AG04449 (cell line): ENCODE measurements around the gene CFAP157.

Experiments used
- CTCF ChIA-PET: fragments of 350-600 bp; formaldehyde crosslinking; extraction: SDS; loops from one replicate; lab custom pipeline; 2021; ENCODE audit warnings: antibody characterized with exemption; lab: Yijun Ruan, JAX
- POLR2A ChIA-PET: fragments of 400-600, 350-600 bp; formaldehyde crosslinking; extraction: SDS; loops from one replicate; lab custom pipeline; 2020; ENCODE audit warnings: antibody characterized with exemption, inconsistent platforms; lab: Yijun Ruan, JAX
- DNase-seq: peaks from one replicate; pipeline ENCODE4 v3.0.0-alpha.2; 2010; ENCODE audit warnings: low read depth, low spot score
- H3K4me3 ChIP-seq: 2 replicates; pipeline ENCODE4 v1.5.1; 2011; ENCODE audit warnings: low read depth, mild to moderate bottlenecking, control low read depth, low read length
- CTCF ChIP-seq: IDR thresholded peaks from one replicate; pipeline ENCODE4 v1.5.1; 2011; ENCODE audit warnings: mild to moderate bottlenecking, moderate library complexity, low read length, control low read depth, inconsistent platforms; ENCODE audit not compliant: insufficient read depth; ENCODE audit errors: missing control alignments

The CFAP157 gene

DNA sequence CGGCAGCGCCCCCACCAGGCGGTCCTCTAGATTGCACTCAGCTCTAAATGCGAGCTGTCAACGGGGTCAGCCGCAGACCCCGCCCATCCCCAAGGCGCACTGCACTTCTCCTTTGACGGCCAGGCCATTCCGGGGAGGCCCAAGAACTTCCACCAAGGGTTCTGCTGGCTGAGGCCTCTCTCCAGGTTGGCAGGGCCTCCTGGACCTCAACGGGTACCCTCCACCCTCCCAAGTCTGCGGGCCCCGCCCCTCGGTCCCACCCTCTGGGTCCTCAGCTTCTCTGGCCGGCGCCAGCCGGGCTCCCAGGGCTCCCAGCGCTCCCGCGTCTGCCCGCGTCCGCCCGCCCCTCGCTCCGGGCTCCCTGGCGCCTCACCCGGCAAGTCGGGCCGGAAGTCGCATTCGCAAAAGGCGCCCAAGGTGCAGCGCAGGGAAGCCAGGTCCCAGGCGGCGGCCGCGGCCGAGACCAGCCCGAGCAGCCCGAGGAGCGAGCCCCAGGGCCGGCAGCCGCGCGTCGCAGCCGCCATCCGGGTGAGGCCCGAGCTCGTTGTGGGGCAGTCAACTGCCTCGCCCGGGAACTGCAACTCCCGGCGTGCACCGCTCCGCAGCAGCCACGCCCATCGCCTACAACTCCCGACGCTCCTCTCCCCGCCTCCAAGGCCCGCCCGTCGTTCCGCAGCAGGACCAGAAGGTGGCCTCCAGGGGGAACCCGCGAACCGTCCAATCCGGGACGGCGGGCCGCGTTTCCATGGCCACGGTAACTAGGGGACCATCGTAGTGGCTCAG lies 28.1 kb downstream of the CFAP157 start, which contains the start of gene TOR2A:
Gene TOR2A (minus strand): TSS at position 548 of the 783 bp plus-strand sequence. CDS start 24 bp downstream, at position 524.
- ChIA-PET POLR2A (interaction anchor here (0.7 to 1.6 kb wide), 8 partner anchors 12 to 149 kb away, joined by 3 to 6 read pairs (median 4); partner anchors contain the start of genes PTRH1 and TTC16), CTCF (interaction anchor here (0.6 to 9.5 kb wide), 88 partner anchors 9 to 521 kb away, joined by 3 to 156 read pairs (median 4); partner anchors contain the start of genes CDK9, CFAP157, ENG and FPGS)
- no peak for DNase-seq
- peak; percentile 98 for TF ChIP-seq CTCF
- peak within 1 kb of the TSS; percentile 75 for H3K4me3 ChIP-seq

GRCh38 chr9:127735530-127736185 lies 28.9 kb downstream of the CFAP157 start:
- DNase-seq = no peak
- TF ChIP-seq CTCF = no peak
- ChIA-PET CTCF (interaction anchor here (0.9 to 9.5 kb wide), 48 partner anchors 9 to 505 kb away, joined by 3 to 156 read pairs (median 6); partner anchors contain the start of genes CDK9, CFAP157, ENG and PTRH1), POLR2A (interaction anchor here (1.3 to 1.6 kb wide), 4 partner anchors 20 to 138 kb away, joined by 4 to 6 read pairs (median 5); partner anchors contain the start of genes PTRH1 and TTC16)
- no peak overlapping the region for H3K4me3 ChIP-seq

GRCh38 chr9:127738666-127739065 lies 31.9 kb downstream of the CFAP157 start:
- CTCF ChIA-PET = interaction anchor here (1.1 to 9.5 kb wide), 4 partner anchors 46 to 182 kb away, joined by 3 to 115 read pairs (median 6); no protein-coding TSS in a partner anchor
- POLR2A ChIA-PET = no interaction called here
- DNase-seq = no peak
- H3K4me3 ChIP-seq = no peak overlapping the region
- TF ChIP-seq CTCF = no peak

DNA sequence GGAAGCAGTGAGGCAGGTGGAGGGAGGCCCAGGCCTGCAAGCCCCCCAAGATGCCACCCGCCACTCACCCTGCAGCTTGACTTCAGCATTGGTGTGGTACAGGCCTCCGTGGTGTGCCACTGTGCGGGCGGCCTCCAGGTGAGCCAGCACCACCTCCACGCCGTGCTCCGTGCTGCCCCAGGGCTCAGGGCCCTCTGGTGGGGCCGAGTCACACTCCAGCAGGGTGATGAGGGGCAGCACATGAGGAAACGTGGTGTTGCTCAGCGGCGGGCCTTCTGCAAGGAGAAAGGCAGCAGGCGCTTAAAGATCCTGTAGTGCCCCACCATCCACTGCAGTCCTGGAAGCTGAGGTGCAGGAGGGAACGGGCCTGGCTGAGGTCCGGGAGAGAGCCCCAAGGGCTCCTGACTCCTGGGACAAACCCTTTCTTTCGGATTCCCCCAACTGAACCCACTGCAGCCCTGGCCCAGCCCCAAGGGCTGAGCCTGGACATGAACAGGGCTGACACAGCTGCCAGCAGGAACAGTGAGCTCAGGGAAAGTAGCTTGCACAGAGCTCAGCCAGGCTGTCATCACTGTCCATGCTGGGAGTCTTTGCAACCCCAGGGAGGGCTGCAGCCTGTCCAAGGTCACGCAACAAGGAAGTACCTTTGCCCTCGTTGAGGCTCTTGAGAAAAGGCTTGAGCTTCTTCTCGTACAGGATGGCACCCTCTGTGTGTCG lies 33.0 kb downstream of the CFAP157 start:
- CTCF ChIA-PET = interaction anchor here (0.9 to 9.5 kb wide), 10 partner anchors 26 to 181 kb away, joined by 3 to 115 read pairs (median 4); no protein-coding TSS in a partner anchor
- DNase-seq = no peak
- POLR2A ChIA-PET = interaction anchor here (0.7 kb wide), 1 partner anchor 24 kb away, joined by 3 read pairs; the partner anchor contains the start of genes PTRH1 and TTC16
- TF ChIP-seq CTCF = no peak
- no peak overlapping the region for H3K4me3 ChIP-seq

DNA sequence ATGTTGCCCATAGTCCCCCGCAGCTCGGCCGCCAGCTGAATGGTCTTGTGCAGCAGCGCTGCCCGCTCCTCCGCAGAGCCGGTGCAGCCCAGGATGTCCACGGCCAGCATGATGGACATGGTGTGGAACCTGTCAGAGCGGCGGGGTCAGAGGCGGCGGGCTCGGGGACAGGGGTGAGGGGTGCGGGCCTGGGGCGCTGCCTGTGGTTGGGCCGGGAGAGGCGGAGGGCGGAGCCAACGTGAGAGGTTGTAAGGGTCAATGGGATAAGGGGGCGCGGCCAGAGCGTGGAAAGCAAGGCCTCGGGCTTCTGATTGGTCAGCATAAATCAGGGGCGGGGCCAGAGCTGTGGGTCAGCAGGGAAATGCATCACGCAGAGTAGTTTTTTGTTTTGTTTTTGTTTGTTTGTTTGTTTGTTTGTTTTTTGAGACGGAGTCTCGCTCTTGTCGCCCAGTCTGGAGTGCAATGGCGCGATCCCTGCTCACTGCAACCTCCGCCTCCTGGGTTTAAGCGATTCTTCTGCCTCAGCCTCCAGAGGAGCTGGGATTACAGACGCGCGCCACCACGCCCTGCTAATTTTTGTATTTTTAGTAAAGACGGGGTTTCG lies 35.1 kb downstream of the CFAP157 start:
- ChIA-PET CTCF (interaction anchor here (0.6 to 9.5 kb wide), 11 partner anchors 7 to 216 kb away, joined by 3 to 115 read pairs (median 4); partner anchors contain the start of genes CDK9 and TOR2A), POLR2A (interaction anchor here (0.5 kb wide), 1 partner anchor 55 kb away, joined by 3 read pairs; no protein-coding TSS in a partner anchor)
- H3K4me3 ChIP-seq = peak overlapping the region; percentile 51
- TF ChIP-seq CTCF = no peak
- no peak for DNase-seq
